ENCODE data around the gene CYP1B1.

DNA sequence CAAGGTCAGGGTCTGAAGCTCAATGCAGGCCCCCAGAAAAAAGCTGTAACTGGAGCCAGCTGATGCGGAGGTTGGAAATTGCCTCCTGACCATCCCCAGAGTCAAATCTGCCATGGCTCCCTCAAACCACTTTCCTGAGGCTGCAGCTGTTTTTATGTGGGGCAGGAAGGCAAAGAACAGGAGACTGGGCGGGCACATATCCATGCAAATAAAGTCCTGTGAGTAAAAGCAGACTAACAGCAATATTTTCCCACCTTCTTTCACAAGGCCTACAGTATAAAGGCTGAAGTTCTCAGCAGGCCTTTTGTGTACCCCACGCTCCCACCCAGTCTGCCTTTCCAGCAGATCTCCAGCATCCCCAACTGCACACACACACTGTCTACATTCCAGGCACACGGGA, 47.1 kb downstream of the CYP1B1 start:
- TF ChIP-seq EZH2 (IDR thresholded peaks at IDR 0.05; ENCODE audit: insufficient read depth, poor library complexity, severe bottlenecking), result no peak
- no peak for TF ChIP-seq EZH2phosphoT487 (IDR thresholded peaks at IDR 0.05; ENCODE audit: insufficient read depth, low read depth)
